Ammon's horn (tissue), 1 donor: ENCODE results near the gene ADAMTS9.
A peak's percentile ranks its signal among the peaks of the same experiment; 100 is the strongest.

Experiments
- DNase-seq: peaks from one replicate; pipeline ENCODE4 v3.0.0-alpha.2; 2016; ENCODE audit warnings: low spot score

The ADAMTS9 gene, protein sequence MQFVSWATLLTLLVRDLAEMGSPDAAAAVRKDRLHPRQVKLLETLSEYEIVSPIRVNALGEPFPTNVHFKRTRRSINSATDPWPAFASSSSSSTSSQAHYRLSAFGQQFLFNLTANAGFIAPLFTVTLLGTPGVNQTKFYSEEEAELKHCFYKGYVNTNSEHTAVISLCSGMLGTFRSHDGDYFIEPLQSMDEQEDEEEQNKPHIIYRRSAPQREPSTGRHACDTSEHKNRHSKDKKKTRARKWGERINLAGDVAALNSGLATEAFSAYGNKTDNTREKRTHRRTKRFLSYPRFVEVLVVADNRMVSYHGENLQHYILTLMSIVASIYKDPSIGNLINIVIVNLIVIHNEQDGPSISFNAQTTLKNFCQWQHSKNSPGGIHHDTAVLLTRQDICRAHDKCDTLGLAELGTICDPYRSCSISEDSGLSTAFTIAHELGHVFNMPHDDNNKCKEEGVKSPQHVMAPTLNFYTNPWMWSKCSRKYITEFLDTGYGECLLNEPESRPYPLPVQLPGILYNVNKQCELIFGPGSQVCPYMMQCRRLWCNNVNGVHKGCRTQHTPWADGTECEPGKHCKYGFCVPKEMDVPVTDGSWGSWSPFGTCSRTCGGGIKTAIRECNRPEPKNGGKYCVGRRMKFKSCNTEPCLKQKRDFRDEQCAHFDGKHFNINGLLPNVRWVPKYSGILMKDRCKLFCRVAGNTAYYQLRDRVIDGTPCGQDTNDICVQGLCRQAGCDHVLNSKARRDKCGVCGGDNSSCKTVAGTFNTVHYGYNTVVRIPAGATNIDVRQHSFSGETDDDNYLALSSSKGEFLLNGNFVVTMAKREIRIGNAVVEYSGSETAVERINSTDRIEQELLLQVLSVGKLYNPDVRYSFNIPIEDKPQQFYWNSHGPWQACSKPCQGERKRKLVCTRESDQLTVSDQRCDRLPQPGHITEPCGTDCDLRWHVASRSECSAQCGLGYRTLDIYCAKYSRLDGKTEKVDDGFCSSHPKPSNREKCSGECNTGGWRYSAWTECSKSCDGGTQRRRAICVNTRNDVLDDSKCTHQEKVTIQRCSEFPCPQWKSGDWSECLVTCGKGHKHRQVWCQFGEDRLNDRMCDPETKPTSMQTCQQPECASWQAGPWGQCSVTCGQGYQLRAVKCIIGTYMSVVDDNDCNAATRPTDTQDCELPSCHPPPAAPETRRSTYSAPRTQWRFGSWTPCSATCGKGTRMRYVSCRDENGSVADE (N-terminal part only)

DNA sequence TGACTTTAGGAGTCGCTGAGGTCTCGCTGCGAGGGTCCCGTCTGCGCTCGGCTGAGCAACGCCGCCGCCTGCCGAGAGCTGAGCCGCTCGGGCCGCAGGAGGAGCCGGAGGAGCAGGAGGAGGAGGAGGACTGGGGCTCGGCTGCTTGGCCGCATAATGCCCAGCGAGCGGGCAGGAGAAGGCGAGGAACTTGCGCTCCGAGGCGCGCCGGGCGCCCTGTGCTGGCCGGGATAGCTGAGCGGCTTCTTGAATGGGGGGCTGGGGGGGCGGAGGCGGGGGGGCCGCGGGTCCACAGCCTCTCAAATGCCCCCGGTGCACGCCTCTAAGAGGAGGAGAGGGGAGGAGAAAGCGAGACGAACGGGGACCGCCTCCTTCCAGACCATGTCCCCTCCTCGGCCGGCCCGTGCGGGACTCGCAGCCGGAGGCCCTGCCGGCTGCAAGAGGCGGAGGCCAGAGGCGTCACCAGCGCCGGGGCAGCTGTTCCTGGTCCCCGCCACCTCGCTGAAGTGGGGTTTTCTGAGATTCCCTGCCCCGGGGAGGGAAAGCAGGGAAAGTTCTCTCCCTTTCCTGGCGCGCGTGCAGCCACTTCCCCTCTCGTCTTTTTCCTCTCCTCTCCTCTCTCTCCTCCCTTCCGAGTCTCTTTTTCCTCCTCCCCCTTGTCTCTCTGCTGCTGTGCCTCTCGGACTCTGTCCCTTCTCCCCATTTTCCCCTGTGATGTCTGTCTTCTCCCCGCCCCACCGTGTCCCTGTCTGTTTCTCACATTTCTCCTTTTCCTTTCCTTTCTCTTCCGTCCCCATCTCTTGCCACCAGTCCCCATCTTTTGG is at the start of gene ADAMTS9:
Gene ADAMTS9 (minus strand): TSS at position 220 of the 824 bp plus-strand sequence. CDS start 343 bp downstream, outside the sequence.
- DNase-seq: peak; percentile 77

DNA sequence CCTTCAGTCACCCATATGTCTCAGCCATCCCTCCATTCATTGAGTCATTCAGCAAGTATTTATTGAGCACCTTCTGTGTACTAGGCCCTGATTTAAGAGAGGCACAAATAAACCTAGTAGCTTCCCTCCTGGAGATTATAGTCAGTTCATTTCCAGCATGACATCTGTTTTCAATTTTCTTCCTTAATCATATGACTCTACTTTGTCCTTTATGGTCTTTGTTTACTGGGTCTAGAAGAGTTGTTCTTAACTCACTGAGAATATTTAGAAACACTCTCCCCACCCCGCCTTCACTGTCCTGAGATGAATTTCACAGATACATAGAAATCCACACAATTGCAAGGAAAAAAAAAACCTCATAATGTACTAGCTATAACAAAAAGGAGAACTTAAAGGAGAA is 44.8 kb upstream of the ADAMTS9 start:
- DNase-seq: no peak

DNA sequence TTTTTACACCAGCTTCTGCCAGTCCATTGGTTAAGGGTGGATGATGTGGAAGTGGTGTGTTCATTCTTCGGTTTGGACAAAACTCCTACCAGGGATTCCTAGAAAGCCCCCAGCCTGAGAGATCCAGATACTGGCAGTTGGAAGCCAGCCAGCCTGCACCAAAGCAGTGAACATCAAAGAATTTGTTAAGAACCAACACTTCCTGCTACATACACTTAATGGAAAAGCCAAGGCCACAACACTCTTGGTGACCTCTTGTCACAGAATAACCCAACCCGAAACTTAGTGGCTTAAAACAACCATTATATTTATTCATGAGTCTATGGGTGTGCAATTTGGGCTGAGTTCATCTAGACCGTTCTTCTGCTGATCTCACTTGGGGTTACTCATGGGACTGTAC is 42.9 kb upstream of the ADAMTS9 start:
- no peak for DNase-seq

DNA sequence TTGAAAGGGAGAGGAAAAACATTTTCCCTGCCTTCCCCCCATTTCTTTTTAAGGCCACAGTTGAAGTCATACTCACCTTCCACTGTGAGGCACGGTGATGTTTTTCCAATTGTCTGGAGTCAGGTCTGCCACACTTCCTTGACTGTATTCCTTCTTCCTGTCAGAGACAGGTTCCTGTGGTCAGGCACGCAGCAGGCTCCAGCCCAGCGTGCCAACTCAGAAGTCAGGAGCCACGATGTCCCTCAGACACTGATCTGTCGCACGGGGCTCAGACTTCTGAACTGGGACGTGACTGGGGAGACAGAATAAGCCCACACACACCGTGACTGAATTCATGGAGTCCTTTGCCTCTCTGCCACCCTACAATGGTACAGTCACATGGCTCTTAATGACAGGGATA is 41.2 kb upstream of the ADAMTS9 start:
- no peak for DNase-seq

DNA sequence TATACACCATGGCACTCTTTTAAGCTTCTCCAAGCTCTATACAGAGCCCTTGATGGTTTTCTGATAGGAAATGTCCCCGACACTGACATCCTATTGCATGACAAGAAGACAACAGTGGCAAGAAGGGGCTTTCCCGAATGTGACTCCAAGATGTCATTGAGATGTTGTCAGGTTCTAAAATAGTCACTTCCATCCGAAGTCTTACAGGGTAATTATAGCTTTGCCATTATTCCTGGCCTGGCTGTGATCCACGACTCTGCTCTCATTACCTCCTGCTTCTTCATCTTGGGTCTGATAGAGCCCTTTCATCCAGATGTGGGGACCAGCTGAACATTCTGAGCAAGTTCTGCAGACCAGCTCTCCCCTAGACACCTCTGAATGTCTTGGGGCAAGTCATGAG is 40.6 kb upstream of the ADAMTS9 start:
- DNase-seq: no peak

DNA sequence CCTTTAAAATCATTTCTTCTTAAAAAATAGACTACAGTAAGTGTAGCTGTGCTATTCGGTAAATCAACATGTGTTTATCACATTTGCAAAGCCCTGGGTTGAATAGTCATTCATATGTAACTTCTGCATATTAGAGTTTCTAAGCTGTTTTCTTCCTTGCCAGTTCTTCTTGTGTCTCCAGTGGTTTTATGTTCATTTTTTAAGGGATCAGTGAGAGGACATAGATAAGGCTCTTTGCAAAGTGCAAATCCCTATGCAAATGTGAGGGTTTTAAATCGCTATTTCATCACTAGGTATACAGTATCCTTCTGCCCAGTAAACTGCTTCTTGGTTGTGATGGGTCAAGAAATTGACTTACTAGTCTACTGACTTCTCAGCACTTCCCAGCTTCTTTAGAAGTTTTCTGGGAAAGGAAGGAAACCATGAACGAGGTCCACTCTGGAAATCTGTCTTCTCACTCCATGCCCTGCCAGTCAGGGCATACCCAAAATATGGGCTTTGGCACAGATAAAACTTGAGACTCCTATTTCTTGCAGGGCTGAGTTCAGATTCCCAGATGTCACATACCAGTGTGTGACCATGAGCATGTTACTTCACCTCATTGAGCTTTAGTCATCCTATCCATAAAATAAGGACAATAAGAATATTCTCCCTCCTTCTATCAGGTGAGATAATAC is 38.8 kb upstream of the ADAMTS9 start:
- no peak for DNase-seq

DNA sequence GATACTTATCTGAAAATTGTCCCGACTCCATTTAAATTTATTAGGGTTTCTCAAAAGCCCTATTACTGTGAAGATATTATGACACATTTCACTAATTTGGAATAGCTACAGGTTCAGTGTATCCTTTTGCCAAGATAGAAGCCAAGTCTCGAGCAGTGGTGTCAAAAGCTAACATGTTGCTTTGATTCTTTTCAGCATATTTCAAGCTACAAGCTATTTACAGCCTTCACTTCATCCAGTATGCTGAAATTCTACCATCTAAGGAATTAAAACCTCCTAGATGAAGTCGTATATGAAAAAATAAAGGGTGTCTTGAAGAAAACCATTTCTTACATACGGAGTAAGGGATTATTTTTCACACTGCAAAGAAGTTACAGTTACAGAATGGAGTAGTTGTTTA is 31.2 kb upstream of the ADAMTS9 start:
- no peak for DNase-seq

DNA sequence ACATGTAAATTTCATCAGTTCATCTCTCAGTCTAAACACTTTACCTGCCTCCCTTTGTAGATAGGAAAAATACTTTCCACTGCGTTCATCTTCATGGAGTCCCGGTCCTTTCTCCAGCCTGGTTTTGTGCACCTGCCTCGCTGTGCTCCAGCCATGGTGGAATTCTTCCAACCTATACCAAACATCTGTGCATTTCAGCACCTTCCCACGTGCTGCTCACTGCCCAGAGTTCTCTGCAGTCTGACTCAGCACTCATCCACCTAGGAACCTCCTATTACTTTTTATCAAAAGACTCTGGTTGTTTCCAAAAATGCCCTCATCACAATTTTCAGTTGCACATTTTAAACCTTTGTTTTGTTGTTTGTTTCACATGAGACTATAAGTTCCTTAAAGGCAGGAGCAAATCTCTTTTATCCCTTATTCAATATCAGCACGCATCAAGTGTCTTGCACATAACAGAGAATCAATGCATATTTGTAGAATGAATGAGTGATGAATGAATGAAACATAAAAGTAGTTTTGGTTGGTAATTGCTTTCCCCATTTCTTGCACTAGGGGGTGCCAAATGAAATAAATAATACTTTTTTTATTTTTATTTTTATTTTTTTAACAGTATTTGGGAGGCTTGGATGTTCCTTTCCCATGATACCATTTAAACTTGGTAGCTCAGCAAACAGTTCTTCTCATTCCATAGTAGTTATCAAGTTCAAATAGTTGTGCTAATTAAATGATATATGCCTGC is 30.2 kb upstream of the ADAMTS9 start:
- DNase-seq: no peak

DNA sequence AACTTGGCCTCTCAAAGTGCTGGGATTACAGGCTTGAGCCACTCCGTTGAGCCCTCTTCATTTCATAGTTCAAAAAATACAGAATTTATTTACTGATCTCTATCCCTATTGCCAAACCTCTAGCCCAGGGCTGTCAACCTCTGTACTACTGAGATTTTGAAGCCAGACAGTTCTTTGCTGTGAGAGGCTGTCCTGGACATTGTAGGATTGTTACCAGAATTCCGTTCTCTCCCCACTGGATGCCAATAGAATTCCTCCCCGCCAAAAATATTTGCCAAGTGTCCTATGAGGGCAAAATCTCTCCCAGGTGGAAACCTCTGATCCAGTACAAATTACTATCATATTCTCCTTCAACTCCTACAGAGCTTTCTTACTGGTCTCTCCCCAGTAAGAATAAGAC is 29.6 kb upstream of the ADAMTS9 start:
- no peak for DNase-seq

DNA sequence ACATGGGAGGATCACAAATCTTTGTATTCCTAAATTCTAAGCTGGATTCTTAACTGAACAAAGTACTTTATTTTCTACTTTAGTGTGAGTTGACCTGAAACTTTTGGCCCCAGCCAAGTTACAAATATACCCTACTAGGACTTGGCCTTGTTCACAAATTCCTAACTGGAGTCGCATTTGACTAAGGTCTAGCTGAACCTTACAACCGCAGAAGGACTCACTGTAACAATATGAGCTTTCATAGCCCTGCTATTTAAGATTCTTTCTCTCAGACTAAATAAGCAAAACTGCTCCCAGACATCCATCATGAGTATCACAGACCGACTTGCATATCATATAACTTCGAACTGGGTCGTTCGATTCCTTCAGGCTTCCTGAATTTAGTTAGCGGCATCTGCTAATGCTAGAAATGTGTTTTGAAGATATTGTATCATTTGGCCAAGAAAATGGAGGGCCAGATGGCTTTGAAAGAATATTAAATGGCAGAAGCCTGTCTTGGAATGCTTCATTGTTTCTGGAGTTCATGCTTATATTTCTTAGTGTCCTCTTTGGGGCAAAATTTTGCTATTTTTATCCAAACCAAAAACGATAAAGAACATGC is 28.4 kb upstream of the ADAMTS9 start:
- no peak for DNase-seq

DNA sequence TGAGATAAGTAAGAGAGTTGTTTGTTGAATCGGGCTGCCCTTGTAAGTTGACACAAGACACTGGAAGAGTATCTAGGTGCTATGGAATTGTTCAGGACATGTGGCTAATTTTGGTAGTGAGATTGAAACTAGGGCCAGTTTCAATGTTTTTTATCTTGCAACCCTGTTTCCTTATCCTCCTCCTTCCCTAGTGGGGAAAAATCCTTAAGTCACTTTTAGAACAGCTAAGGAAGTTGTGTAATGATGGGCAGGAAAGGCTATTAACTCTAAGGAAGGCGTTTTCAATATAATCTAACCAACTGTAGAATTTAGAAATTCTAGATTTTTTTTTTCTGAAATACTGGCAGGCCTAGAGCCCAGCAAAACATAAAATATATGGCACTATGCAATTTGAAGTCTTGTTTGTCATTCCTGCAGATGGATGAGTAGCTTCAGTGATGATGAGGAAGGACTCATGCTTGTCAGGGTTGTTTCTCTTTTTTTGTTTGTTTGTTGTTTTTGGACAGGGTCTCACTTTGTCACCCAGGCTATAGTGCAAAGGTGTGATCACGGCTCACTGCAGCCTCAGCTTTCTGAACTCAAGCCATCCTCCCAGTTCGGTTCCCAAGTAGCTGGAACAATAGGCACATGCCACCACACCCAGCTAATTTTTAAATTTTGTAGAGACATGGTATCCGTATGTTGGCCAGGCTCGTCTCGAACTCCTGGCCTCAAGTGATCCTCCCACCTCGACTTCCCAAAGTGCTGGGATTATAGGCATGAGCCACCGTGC is 27.6 kb upstream of the ADAMTS9 start:
- no peak for DNase-seq

DNA sequence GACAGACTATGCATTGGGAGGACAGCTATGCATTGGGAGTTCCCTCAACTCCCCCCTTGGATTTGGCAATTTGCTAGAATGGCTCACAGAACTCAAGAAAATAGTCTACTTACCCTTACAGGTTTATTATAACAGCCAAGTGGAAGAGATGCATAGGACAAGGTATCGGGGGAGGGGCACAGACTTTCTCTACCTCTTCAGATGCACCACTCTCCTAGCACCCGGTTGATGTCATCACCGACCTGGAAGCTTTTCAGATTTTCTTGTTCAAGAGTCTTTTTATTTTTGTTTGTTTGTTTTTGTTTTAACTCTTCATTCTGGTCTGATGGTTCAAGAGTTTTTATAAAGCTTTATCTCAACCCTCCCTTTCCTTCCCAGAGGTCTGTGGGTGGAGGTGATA is 20.7 kb upstream of the ADAMTS9 start:
- no peak for DNase-seq

DNA sequence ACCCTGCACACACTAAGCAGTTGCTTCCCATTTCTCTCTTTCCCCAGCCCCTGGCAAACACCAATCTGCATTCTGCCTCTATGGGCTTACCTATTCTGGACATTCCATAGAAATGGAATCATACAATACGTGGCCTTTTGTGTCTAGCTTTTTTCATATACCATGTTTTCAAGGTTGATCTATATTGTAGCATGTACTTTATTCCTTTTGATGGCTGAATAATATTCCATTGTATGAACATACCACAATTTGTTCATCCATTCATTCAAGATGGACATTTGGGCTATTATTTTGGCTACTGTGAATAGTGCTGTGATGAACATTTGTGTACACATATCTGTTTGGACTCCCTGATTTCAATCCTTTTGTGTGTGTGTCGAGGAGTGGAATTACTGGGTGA is 18.1 kb upstream of the ADAMTS9 start:
- no peak for DNase-seq

DNA sequence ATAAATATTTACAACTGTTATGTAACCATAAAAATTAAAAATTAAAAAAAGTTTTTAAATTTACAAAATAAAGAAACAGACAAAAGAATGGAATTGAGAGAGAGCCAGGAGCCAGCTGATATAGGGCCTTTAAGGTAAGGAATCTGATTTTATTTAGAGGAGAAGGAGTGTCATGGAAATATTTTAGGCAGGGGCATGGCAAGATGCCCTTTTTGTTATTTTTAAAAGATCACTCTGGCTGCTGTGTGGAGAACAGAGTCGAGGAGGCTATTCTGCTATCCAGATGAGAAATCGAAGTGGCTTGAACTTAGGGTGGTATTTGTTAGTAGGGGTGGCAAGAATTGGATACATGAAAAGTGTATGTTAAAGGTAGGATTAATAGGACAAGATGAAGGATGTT is 9.1 kb upstream of the ADAMTS9 start:
- no peak for DNase-seq

DNA sequence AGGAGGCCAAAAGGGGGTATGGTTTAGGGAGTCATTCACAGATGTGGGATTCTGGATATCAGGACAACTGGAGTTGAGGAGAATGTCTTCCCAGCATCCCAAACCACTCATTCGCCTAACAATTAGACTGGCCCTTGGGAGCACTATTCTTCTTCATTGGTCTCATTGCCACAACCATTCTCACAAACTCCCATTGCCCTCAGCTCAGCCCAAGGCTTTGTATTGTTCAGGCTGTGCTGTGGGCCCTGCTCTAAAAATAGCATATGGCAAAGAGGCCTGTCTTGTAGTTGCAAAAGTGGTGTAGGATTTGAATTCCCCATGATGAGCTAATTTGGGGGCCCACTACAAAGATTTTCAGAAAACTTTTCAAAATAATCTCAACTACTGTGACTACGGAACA is 6.3 kb upstream of the ADAMTS9 start:
- no peak for DNase-seq

DNA sequence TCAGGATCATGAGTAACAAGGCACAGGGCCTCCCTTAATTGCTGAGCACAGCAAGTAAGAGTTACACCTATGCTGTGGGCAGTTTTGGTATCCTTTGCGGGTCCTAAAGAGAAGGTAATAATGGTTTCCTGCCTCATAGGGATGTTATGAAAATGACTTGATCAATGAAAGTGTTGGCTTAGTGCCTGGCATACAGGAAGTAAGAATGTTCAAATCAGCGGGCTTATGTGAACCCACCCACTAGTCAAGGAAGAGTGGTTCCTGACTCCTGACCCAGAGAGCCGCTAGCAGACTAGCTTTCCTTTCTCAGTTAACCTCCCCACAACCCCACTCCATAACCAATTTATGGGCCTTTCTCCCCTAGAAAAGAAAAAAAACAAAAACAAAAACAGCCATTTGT is 5.2 kb upstream of the ADAMTS9 start:
- DNase-seq: no peak

DNA sequence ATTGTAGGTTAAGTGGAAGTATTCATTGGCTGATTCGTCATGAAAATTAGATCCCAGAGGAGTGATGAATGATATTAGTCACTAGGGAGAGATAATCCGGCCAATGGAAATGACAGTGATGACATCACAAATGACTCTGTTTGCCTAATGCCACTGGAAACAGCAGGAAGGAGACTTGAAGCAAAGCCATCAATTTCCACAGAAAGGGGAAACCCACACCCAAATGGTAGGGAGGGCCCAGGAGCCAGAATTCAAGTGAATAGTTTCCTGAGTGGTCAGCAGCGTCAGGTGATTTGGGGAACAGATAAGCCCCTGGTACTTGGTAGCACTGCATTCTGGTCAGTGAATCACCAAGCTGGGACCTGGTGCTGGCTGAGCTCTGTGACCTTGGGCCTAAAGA is 3.3 kb upstream of the ADAMTS9 start:
- no peak for DNase-seq

DNA sequence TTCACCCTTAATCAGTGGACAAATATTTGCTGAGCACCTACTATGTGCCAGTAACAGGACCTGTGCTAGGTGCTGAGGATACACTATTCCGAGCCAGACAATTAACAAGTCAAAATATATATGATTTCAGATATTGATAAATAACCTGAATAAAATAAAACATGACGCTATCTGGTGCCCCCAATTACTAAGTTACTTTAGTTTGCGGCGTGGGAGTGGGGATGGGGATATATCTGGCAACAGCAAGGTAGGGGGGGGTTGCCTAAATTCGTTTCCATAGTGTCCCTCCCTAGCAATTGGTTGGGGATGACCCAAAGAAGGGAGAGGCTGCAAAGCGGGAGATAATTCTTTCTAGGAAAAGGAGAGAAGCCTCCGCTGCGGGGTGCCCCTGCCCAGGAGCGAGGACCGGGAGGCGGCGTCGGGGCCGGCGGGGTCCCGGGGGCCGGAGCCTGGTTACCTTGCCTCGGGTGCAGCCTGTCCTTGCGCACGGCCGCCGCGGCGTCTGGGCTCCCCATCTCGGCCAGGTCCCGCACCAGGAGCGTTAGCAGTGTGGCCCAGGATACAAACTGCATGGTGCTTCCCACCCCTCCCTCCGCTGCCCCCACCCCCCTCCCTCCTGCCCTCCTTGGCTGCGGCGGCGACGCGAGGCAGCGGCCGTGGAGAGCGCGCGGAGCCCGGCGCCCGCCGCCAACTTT is 567 bp downstream of the ADAMTS9 start:
- no peak for DNase-seq
